Measurements from ENCODE around the gene PICALM. TPM values are rescaled to one million over a fixed set of nuclear protein-coding genes. Genes with fewer than 3 reads are reported as not detected.

Gene PICALM
- polyA plus RNA-seq, 5 donors, result 136 to 217 (median 184) TPM

GRCh38 chr11:86087256-86087655 is 18.4 kb upstream of the PICALM start:
- no peak for DNase-seq

GRCh38 chr11:86081455-86081854 is 12.6 kb upstream of the PICALM start:
- DNase-seq, result no peak

- DNase-seq, result no peak
These were observed 10.5 kb upstream of the PICALM start for GRCh38 chr11:86079421-86079820.

- no peak for DNase-seq
These were observed 5.1 kb upstream of the PICALM start for GRCh38 chr11:86073948-86074347.

- DNase-seq, result no peak
These were observed 3.3 kb upstream of the PICALM start for GRCh38 chr11:86072211-86072610.

- DNase-seq, result no peak
These were observed 1.5 kb upstream of the PICALM start for GRCh38 chr11:86070142-86071056.

GRCh38 chr11:86069408-86070101 is 671 bp upstream of the PICALM start:
- peak; percentile 50 to 60 for DNase-seq

GRCh38 chr11:86068138-86068871 is 579 bp downstream of the PICALM start:
- peak; percentile 46 to 53 for DNase-seq

GRCh38 chr11:86067851-86068137 is 1.1 kb downstream of the PICALM start:
- no peak for DNase-seq

GRCh38 chr11:86067009-86067850 is 1.7 kb downstream of the PICALM start:
- peak in 1 of 2 donors; percentile 40 for DNase-seq

GRCh38 chr11:86066657-86067008 is 2.3 kb downstream of the PICALM start:
- DNase-seq, result no peak

GRCh38 chr11:86066033-86066432 is 2.9 kb downstream of the PICALM start:
- DNase-seq, result no peak

- no peak for DNase-seq
These were observed 4.6 kb downstream of the PICALM start for GRCh38 chr11:86064220-86064803.

- DNase-seq, result no peak
These were observed 5.3 kb downstream of the PICALM start for GRCh38 chr11:86063536-86063935.

- DNase-seq, result no peak
These were observed 6.2 kb downstream of the PICALM start for GRCh38 chr11:86062719-86063118.

GRCh38 chr11:86061483-86062205 is 7.2 kb downstream of the PICALM start:
- no peak for DNase-seq

GRCh38 chr11:86060544-86060943 is 8.3 kb downstream of the PICALM start:
- DNase-seq, result no peak

GRCh38 chr11:86058360-86058759 is 10.5 kb downstream of the PICALM start:
- DNase-seq, result no peak

GRCh38 chr11:86056351-86056854 is 12.5 kb downstream of the PICALM start:
- no peak for DNase-seq
